HG03571 (cell line): ENCODE results near the gene ARHGEF28.
A peak's percentile ranks its signal among the peaks of the same experiment; 100 is the strongest.

ENCODE experiments used
- ATAC-seq: cut with Tn5 transposase; IDR thresholded peaks from one replicate; pipeline ENCODE4 v1.9.1; 2021; ENCODE audit not compliant: unreplicated experiment

The ARHGEF28 gene

DNA sequence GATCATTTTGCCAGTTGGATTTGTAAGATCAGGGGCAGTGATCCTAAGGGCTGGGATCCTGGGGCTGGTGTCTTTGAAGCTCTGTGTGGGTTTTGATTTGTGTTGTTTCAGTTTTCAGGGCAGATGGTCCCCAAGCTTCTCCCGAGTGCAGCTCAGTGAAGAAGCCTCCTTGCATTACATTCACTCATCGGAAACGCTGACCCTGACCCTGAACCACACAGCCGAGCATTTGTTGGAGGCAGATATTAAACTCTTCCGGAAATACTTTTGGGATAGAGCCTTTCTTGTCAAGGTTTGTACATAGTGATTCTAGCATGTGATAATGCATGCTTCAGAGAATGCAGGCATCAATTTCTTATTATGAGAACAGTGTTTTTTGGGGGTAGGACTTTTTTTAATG, 150.4 kb downstream of the ARHGEF28 start:
- no peak for ATAC-seq

DNA sequence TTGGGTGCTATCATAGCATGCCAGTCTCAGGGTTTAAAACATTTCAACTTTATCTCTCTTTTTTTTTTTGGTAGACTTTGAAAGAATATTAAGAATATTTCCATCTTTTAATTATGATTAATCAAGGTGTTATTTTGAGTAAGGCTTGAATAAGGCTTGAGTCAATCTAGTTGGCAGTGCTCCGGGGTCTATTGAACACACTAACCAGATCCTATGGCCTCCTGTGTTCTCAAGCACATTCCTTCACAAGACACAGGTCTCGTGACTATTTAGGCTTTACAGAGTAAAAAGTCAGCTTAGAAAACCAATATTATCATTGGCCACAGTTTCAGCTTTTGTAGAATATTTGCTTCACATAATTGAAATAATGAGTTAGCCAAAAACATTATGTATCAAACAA, 151.2 kb downstream of the ARHGEF28 start:
- no peak for ATAC-seq

DNA sequence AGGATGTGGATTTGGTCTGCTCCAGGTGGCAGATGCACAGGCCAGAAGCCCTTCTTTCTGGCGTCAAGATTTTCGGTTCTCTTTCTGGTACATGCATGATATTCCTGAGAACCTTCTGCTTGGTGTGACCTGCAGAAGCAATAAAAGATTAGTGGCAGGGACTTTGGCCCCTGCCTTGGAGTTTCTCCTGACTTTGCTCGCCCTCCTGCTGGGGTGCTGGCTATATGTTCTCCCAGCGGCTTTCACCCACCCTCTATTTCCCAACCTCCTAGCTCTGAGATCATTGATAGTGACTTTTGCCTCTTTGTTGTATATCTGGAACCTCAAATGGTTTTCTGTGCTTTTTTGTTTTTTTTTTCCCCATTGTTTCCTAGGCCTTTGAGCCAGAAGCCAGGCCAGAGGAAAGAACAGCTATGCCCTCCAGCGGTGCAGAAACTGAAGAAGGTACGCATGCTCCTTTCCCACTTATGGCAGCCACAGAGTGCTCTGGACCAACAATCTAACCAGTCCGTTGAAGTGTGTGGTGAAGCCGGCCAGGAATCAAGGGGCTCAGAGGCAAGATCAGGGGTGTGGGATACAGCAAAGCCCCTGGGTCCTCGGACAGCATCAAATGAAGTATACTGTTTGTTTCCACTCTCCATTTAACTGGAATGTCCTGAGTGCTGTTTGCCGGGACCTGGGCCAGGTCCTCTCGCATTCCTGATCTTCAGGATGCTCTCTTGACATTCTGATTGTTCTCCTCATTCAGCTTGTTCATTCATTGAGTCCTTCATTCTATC, 154.5 kb downstream of the ARHGEF28 start:
- no peak for ATAC-seq

- ATAC-seq, result no peak
Observed at GRCh38 chr5:73781107-73781768, 155.2 kb downstream of the ARHGEF28 start.

DNA sequence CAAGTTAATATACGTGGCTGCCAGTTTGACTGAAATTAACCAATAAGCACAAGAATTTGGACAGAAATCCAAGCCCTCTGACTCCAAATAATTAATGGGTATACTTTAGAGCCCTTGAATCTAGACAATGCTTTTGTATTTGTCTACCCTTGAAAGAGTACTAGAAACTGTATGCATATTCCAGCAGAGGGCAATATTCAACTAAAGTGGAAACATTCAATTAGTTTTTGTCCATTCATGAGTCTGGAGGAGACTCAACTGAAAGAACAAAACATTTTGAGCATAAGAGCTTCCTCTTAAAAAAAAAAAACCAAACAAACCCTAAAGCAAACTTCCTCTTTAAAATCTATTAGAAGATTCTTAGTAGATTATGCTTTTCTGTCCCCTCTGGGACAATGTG, 157.8 kb downstream of the ARHGEF28 start:
- no peak for ATAC-seq

GRCh38 chr5:73786043-73786831, 160.2 kb downstream of the ARHGEF28 start:
- no peak for ATAC-seq

DNA sequence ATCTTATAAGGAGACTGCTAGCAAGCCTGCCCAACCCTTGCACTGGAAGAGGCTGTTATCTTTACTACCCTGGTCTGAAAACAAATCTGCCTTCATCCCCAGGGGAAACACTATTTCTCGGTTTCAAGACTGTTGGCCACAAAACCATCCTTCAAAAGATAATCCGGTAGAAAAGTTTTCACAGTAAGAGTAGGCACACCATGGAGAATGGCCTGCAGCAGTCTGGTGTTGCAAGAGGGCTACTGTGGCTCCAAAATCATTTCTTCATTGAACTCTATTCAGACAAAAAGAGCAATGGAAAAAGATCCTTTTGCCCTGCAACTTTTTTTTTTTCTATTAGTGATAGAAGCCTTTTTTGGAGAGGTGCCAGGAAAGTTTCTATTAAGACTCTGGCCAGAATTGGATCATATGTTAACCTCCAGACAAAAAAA, 163.9 kb downstream of the ARHGEF28 start:
- ATAC-seq, result no peak

- ATAC-seq, result no peak
Observed at GRCh38 chr5:73791389-73791788, 165.4 kb downstream of the ARHGEF28 start.

DNA sequence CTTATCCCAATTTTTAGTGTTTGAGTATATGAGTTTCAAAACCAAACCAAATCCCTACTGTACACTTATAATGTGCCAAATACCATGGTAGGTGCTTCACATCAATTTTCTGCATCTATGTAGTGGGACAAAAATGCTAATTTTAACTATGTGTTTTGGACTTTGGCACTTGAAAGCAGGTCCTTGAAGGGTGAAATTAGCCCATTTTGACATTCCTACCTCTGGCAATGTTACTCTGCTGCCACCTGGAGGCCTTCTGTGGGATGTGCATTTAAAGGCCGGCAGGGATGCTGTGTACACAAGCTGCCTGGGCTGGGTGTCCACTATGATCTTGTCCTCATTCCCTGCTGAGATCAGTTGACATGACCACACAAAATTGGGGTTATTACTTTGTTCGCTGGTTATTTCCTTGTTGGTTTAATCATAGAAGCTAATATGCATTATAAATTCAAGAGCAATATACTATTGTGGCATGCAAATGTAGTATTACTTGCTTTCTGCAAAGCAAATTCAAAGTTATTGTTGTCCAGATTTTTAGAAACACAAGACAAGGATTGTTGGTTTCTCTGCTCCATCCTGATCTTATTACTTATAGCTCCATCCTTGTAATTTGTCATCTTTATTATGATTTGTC, 166.8 kb downstream of the ARHGEF28 start:
- peak; percentile 62 for ATAC-seq

- ATAC-seq, result no peak
Observed at GRCh38 chr5:73793911-73794310, 167.9 kb downstream of the ARHGEF28 start.

DNA sequence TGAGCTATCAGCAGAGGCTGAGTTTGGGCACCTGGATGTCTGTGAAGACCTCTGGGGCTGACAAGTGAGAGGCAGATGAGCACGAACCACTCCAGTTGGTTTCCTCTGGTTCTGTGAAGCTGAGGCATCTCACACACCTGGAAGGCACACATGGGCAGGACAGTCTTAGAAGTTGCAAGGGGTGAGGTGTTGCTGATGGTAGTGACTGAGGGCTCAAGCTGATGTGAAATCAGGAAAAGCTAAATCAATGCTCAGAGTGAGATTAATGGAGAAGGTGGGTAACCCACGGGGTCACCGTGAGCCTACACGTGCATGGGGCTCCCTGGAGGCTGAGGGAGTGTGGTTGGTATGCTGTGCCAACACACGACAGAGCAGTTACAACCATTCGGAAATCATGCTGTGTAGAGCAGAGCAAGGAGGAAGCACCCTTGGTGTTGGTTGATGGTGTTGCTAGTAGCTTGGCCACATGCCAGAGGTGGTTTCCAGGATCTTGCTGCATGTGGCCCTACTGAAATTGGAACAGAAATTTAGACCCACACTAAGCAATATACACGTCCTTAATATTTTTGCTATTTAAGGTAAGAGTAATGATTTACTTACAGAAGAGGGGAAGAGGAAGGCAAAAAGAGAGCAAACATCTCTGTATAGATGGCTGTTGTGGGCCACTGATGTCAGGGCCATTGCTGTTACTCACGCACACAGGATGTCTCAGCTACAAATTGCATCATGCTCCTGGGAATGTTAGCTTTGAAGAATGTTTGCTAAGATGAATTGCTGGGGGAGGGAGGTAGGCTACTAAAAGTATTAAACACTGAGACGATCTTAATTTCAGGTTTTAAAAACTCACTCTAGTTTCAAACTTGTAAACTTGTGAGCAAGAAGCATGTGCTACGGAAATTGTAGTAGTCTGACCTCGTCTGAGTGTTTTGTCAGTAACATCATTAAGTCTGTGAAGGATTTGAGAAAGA, 170.5 kb downstream of the ARHGEF28 start:
- peak; percentile 54 for ATAC-seq

GRCh38 chr5:73797132-73797510, 171.1 kb downstream of the ARHGEF28 start:
- no peak for ATAC-seq

DNA sequence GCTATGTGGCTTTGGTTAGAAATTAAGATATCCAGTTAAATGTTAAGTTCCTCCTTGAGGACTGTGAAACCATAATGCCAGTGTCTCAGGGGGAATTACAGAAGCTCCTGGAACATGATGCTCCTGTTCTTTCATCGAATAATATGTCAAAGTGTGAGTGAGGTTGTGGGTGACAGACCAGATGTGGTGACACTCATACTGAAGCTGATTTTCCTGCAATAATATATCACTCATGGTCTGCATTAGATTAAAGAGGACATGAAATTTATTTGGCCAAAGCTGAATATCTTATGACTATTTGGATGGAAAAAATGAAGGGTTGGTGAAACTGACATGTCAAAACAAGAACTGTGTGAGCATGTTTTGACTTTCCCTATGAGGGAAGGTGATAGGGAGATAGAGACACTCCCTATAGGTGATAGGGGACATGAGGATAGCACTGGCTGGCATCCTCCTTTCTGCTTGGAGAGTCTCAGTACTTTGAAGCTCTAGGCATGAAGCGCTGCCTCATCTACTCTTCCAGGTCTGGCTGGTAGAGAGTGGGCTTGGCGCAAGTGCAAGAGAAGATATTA, 173.5 kb downstream of the ARHGEF28 start:
- no peak for ATAC-seq

- ATAC-seq, result no peak
Observed at GRCh38 chr5:73801686-73802085, 175.7 kb downstream of the ARHGEF28 start.

- ATAC-seq, result no peak
Observed at GRCh38 chr5:73805449-73805848, 179.5 kb downstream of the ARHGEF28 start.

DNA sequence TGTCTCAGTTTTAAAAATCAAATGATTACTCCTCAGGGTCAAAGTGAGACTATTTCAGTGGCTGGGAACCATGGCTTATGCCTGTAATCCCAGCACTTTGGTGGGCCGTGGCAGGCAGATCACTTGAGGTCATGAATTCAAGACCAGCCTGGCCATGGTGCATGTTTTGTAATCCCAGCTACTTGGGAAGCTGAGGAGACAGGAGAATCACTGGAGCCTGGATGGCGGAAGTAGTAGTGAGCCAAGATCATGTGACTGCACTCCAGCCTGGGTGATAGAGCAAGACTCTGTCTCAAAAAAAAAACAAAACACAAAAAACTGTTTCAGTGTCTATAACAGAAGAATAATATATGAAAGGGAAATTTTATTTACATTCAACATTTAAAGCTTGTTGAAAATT, 182.9 kb downstream of the ARHGEF28 start:
- ATAC-seq, result no peak

- ATAC-seq, result no peak
Observed at GRCh38 chr5:73810429-73810828, 184.4 kb downstream of the ARHGEF28 start.

DNA sequence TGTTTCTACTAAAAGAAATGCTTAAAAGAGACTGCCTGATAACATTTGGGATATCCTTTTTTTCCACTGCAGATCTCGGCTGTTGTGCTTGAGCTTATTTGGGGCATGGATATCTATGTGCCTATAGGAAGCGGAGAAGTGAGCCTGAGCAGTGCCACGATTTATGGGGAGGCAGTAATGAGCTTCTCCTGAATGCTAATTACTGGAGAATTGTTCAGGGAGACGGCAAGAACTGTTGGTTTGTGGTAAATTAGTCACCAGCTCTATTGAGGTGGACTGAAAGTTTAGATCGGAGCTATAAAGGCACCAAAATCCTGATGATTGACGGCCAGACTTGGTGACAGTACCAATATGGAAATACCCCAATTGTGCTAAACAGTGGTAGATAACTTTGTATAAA, 186.5 kb downstream of the ARHGEF28 start:
- ATAC-seq, result no peak

DNA sequence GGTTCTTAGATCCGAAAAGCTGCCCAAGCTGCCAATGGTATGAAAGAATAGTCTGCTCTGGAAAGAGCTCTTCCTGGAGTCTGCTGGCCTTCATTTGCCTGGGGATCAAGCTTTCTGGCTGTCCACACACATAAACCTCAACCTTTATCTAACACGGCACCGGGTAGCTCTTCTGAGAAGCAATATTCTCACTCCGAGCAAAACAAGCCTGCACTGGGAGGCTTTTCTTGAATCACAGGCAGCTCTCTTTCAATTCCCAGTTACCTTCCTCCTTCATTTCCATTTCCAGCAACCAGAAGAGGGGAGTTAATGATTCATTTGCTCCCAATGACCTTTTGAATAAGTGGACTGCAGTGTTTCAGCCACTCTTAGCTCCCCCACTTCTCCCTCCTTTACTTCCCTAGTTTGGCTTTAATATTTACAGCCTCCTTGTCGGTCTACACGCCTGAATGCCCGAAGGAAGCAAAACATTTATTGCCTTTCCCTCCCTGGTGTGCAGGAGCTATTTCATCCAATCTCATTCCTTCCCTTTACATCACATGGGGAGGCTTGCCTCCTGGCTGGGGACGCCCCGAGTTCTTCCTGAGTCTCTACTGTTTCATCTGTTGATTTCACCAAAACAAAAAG, 187.1 kb downstream of the ARHGEF28 start:
- ATAC-seq, result no peak
